ENCODE results near the gene C1RL.
A peak's percentile ranks its signal among the peaks of the same experiment; 100 is the strongest.
"Not testable (repeated sequence)": the region's sequence is repeated elsewhere in the genome, so short reads cannot be mapped to it uniquely, and the experiment has no call there.

The C1RL gene

GRCh38 chr12:7114008-7114407, 5.0 kb upstream of the C1RL start:
- DNase-seq (ENCODE audit: low read depth), result no peak

GRCh38 chr12:7113389-7113871, 4.4 kb upstream of the C1RL start:
- no peak for DNase-seq (ENCODE audit: low read depth)

- no peak for DNase-seq (ENCODE audit: low read depth)
Measured at GRCh38 chr12:7112041-7112440, 3.0 kb upstream of the C1RL start.

- no peak for DNase-seq (ENCODE audit: low read depth)
Measured at GRCh38 chr12:7110661-7111060, 1.6 kb upstream of the C1RL start.

GRCh38 chr12:7109572-7109920, 532 bp upstream of the C1RL start:
- DNase-seq (ENCODE audit: low read depth), result no peak

- peak; percentile 40 for DNase-seq (ENCODE audit: low read depth)
Measured at GRCh38 chr12:7108003-7108795, 815 bp downstream of the C1RL start.

GRCh38 chr12:7107636-7108002, 1.4 kb downstream of the C1RL start:
- no peak for DNase-seq (ENCODE audit: low read depth)

- DNase-seq (ENCODE audit: low read depth), result not testable (repeated sequence)
Measured at GRCh38 chr12:7107181-7107580, 1.8 kb downstream of the C1RL start.

- no peak for DNase-seq (ENCODE audit: low read depth)
Measured at GRCh38 chr12:7106082-7106481, 2.9 kb downstream of the C1RL start.

- no peak for DNase-seq (ENCODE audit: low read depth)
Measured at GRCh38 chr12:7103837-7104584, 5.0 kb downstream of the C1RL start.

- DNase-seq (ENCODE audit: low read depth), result no peak
Measured at GRCh38 chr12:7102582-7102981, 6.4 kb downstream of the C1RL start.

GRCh38 chr12:7101694-7102131, 7.3 kb downstream of the C1RL start:
- DNase-seq (ENCODE audit: low read depth), result no peak

- no peak for DNase-seq (ENCODE audit: low read depth)
Measured at GRCh38 chr12:7101047-7101693, 7.8 kb downstream of the C1RL start.

GRCh38 chr12:7100239-7100638, 8.8 kb downstream of the C1RL start:
- DNase-seq (ENCODE audit: low read depth), result no peak

- no peak for DNase-seq (ENCODE audit: low read depth)
Measured at GRCh38 chr12:7099290-7099996, 9.6 kb downstream of the C1RL start.

- DNase-seq (ENCODE audit: low read depth), result no peak
Measured at GRCh38 chr12:7096979-7097378, 12.0 kb downstream of the C1RL start.

GRCh38 chr12:7096006-7096932, 12.7 kb downstream of the C1RL start:
- no peak for DNase-seq (ENCODE audit: low read depth)

- no peak for DNase-seq (ENCODE audit: low read depth)
Measured at GRCh38 chr12:7093892-7094291, 15.1 kb downstream of the C1RL start.

- no peak for DNase-seq (ENCODE audit: low read depth)
Measured at GRCh38 chr12:7093486-7093885, 15.5 kb downstream of the C1RL start.

- no peak for DNase-seq (ENCODE audit: low read depth)
Measured at GRCh38 chr12:7092986-7093460, 16.0 kb downstream of the C1RL start.
